Neural crest cell (in vitro differentiated cells): Measurements from ENCODE around the gene GNA15. TPM values are rescaled to one million over a fixed set of nuclear protein-coding genes. Genes with fewer than 3 reads are reported as not detected.

Experiments used
- DNase-seq: peaks from one replicate; pipeline ENCODE4 v3.0.0; 2021; ENCODE audit warnings: low read depth, mixed read lengths, low spot score
- H3K27ac Mint-ChIP-seq: one replicate; pipeline ENCODE4 v1.8.0; 2021; ENCODE audit warnings: mild to moderate bottlenecking, mixed read lengths; ENCODE audit not compliant: unreplicated experiment
- H3K27me3 Mint-ChIP-seq: 2 replicates; pipeline ENCODE4 v1.8.0; 2021; ENCODE audit warnings: low read depth, mild to moderate bottlenecking, mixed read lengths
- H3K36me3 Mint-ChIP-seq: 2 replicates; pipeline ENCODE4 v1.8.0; 2021; ENCODE audit warnings: low read depth, mild to moderate bottlenecking, mixed read lengths
- H3K4me1 Mint-ChIP-seq: 2 replicates; pipeline ENCODE4 v1.8.0; 2021; ENCODE audit warnings: mixed read lengths
- H3K4me3 Mint-ChIP-seq: one replicate; pipeline ENCODE4 v1.8.0; 2021; ENCODE audit warnings: mild to moderate bottlenecking, mixed read lengths
- H3K9me3 Mint-ChIP-seq: 2 replicates; pipeline ENCODE4 v1.8.0; 2021; ENCODE audit warnings: mixed read lengths
- CTCF ChIP-seq: fragments of 200-600 bp; sonication (generic); conservative IDR thresholded peaks from 2 replicates; pipeline ENCODE4 v1.5.0; 2021; ENCODE audit warnings: antibody characterized with exemption, mild to moderate bottlenecking
- total RNA-seq: library from RNA; stranded (reverse); gene quantifications from 2 replicates; pipeline ENCODE4 v1.2.1, GENCODE V29; 2021

Gene GNA15
- total RNA-seq, 1 donor from 2014 or later: not detected

GRCh38 chr19:3110126-3110825, 25.6 kb upstream of the GNA15 start:
- no peak for TF ChIP-seq CTCF
- no peak for DNase-seq
- H3K4me1 Mint-ChIP-seq: peaks cover 10% of the 10 kb centered on the region
- no peaks in the 10 kb centered on the region for H3K27me3 Mint-ChIP-seq
- no peaks in the 10 kb centered on the region for H3K9me3 Mint-ChIP-seq
- no peak overlapping the region for H3K27ac Mint-ChIP-seq
- no peak overlapping the region for H3K4me3 Mint-ChIP-seq
- H3K36me3 Mint-ChIP-seq: no peaks in the 10 kb centered on the region

GRCh38 chr19:3111586-3112247, 24.1 kb upstream of the GNA15 start:
- DNase-seq: no peak
- H3K36me3 Mint-ChIP-seq: no peaks in the 10 kb centered on the region
- no peaks in the 10 kb centered on the region for H3K9me3 Mint-ChIP-seq
- peaks cover 10% of the 10 kb centered on the region for H3K4me1 Mint-ChIP-seq
- no peak for TF ChIP-seq CTCF
- no peaks in the 10 kb centered on the region for H3K27me3 Mint-ChIP-seq
- no peak overlapping the region for H3K4me3 Mint-ChIP-seq
- no peak overlapping the region for H3K27ac Mint-ChIP-seq

- Mint-ChIP-seq H3K36me3 (no peaks in the 10 kb centered on the region), H3K4me3 (no peak overlapping the region), H3K4me1 (peaks cover 10% of the 10 kb centered on the region), H3K9me3 (no peaks in the 10 kb centered on the region), H3K27ac (no peak overlapping the region), H3K27me3 (no peaks in the 10 kb centered on the region)
- no peak for DNase-seq
- no peak for TF ChIP-seq CTCF
These were observed 23.3 kb upstream of the GNA15 start for GRCh38 chr19:3112375-3113099.

GRCh38 chr19:3113100-3114017, 22.5 kb upstream of the GNA15 start:
- Mint-ChIP-seq H3K27me3 (no peaks in the 10 kb centered on the region), H3K36me3 (no peaks in the 10 kb centered on the region), H3K27ac (no peak overlapping the region), H3K4me1 (peaks cover 6% of the 10 kb centered on the region), H3K9me3 (no peaks in the 10 kb centered on the region), H3K4me3 (no peak overlapping the region)
- no peak for DNase-seq
- no peak for TF ChIP-seq CTCF
